HG02763 (cell line): Measurements from ENCODE around the gene KMT2A.
"Not testable (repeated sequence)": the region's sequence is repeated elsewhere in the genome, so short reads cannot be mapped to it uniquely, and the experiment has no call there.

ENCODE experiments used
- ATAC-seq: cut with Tn5 transposase; IDR thresholded peaks from one replicate; pipeline ENCODE4 v1.9.1; 2021; ENCODE audit warnings: mild to moderate bottlenecking, moderate library complexity; ENCODE audit not compliant: unreplicated experiment

The KMT2A gene

DNA sequence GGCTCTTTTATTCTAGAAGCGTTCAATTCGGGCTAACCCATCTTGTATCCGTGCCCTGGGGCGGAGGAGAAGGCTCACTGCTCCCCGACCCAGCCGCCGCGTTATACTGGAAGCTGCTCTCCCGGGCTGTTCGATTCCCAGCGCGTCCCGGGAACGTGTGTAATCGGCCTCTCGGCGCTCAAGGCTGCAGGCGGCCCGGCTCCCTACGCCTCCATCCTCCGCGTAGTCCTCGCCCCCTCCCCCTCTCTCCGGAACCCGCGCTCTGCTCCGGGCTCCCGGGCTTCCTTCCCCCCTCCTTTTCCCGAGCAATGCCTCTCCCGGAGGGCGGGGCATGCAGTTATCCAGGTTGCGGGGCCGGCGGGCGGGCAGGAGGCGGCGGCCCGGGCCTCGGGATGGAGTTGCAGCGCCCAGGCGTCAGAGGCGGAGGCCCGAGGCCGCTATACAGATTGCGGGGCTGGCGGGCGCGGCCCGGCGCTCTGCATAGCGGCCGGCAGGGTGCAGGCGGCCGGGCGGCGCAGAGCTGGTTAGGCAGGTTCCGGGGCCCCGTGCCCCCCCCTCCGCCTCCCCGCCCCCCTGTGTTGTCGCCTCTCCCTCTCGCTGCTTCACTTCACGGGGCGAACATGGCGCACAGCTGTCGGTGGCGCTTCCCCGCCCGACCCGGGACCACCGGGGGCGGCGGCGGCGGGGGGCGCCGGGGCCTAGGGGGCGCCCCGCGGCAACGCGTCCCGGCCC lies at the start of gene KMT2A:
TSS of gene KMT2A (plus strand) at position 600 of the 732 bp plus-strand sequence. CDS start at position 621, 21 bp downstream.
- ATAC-seq = peak; percentile 56

DNA sequence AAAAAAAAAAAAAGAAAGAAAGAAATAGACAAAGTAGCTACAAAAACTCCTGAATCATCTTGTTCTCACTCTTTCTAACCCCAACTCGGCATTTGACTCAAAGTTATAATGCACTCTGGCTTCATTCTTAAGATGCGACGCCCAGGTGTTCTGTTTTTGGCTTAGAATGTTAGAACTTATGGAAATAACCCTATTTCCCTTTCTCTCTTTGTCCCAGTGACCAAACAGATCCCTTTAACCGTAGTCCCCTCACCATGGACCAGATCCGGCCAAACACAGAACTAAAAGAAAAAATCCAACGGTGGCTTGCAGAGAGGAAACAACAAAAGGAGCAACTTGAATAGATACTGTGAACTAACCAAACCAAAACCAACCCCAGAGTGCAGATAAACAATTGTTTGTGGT lies 40.2 kb upstream of the KMT2A start:
- ATAC-seq = no peak

DNA sequence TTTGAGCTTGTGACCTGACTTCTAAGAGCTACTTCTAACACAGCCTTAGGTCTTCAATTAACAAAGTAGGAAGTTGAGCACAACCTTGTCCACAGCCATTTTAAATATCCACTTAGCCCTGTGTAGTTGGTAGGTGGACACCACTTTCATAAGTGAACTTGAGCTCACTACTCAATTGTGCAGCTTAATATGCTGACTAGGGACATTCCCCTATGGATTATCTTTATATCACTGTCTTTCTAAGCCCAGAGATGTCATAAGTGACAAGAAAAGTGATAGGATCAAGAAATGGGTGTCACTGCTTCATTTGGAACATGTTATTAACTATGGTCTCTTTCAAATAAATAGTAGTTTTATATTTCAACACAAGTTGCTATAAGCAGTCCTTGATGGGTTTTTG lies 38.8 kb upstream of the KMT2A start:
- no peak for ATAC-seq

DNA sequence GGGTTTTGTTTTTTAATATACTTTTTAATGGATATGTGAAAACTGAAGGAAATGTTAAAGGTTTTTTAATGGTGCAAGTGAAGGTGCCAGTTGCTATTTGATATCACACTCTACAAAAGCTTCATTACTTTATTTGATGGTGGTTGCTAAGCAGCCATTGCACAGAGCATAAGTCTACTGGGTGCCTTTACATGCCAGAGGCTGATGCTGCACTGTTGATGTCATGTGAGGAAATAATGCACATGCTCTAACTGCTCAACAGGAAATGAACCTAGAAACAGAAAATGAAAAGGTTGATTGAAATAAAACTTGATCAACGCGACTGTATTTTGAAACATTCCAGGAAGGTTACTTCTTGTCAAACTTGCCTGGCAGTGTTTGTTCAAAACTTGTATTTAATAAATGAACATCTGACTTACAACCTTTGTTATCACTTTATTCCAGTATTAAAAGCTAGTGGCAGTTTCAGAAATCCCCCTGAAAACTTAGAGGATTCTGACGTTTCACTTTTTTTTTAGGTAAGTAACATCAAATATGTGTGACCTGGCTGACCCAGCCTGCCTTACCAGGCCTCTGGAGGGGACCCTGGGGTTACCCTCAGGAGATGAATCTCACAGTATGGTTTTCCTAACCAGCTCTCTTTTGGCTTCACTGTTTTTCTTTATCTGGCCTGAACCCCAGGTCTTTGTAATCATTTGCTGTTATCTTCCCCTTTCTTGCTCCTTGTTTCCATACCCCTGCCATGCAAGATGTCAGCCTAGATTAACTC lies 37.3 kb upstream of the KMT2A start:
- no peak for ATAC-seq

DNA sequence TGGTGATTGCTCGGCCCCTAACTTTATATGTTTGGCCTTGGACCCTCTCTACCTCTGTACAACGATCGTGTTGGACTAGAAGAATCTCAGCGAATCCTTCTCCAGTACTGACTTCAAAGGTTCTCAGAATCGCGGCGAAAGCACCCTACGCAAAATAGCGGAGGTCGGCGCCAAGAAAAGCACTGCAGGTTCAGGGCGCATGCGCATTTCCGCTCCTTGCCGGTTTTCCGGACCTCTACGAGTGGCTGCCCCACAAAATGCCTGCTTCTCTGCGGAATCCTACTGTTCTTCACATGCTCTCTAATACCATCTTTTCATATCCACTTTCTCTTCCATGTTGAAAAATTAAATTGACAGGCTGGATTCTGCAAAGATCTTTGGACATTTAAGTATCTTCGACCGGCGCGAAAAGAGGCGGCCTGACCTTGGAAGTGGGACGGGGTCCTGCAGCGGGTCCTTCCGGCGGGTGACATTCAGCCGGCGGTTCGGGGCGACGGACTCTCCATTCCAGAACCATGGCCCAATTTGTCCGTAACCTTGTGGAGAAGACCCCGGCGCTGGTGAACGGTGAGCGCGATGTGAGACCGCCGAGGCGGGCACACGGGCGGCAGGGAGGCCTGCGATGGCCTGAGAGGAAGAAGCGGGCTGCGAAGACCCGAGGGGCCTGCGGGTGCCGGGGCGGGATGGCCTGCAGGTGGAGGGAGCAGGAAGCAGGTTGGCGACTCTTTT lies 35.0 kb upstream of the KMT2A start, which contains the start of gene ATP5MG:
TSS of gene ATP5MG (plus strand) at position 456 of the 729 bp plus-strand sequence. CDS start at position 516, 60 bp downstream.
- ATAC-seq = peak; percentile 64

DNA sequence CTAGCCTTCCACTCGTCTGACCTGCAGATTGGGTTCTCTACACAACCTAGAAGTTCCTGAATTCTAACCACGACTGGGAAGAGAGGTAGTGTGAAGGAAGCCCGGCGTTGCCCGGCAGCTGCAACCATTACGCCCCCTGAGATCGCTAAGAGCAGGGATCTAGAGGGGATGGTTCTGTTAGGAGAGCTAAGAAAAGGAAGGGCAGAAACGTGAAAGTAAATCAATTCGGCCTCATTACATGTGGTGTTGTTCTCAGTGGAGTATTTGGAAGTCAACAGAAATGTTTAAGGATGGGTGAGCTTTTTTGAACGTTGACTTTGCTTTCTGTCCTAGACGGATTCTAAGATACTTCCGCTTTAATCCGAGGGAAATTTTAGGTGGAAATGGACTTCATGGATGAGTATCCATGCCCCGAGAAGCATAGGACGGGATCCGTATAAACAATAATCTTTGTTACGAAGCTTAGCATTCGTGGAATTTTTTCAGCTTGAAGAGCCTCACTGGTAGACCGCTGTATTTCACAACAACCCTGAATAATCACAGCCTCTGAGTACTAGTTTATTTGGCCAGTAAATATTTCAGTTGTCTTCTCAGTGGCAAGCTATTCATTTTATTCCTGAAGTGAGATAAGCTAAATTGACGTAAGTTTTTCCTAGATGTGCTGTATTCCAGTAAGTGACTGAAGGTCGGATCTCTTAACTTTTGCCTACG lies 34.3 kb upstream of the KMT2A start:
- ATAC-seq = no peak

DNA sequence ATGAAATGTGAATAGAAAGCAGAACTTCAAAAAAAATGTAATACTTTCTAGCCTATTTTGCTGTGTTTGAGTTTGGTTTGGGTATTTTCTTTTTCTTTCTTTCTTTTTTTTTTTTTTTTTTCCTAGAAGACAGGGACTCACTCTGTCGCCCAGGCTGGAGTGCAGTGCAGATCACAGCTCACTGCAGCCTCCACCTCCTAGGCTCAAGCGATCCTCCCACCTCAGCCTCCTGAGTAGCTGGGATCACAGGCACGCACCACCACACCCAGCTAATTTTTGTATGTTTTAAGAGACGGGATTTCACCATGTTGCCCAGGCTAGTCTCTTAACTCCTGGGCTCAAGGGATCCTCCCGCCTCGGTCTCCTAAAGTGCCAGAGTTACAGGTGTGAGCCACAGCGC lies 33.7 kb upstream of the KMT2A start:
- ATAC-seq = not testable (repeated sequence)

DNA sequence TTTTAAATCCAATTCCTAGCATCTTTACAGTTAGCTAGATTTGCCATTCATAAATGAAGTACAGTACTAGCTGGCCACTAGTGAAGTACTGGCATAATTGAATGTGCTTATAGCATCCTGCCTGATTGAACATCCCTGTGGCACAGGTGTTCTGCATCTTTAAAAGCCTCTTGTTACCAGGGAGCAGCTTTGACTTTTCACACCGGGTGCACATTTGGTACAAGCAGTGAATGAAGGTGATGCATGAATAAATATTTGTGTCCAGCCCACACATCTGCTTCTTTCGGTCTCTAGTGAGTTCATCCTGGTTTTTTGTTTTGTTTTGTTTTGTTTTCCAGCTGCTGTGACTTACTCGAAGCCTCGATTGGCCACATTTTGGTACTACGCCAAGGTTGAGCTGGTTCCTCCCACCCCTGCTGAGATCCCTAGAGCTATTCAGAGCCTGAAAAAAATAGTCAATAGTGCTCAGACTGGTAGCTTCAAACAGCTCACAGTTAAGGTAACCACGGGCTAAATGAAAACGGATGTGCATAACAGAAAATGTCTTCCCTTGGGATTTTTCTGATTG lies 29.6 kb upstream of the KMT2A start:
- ATAC-seq = no peak

DNA sequence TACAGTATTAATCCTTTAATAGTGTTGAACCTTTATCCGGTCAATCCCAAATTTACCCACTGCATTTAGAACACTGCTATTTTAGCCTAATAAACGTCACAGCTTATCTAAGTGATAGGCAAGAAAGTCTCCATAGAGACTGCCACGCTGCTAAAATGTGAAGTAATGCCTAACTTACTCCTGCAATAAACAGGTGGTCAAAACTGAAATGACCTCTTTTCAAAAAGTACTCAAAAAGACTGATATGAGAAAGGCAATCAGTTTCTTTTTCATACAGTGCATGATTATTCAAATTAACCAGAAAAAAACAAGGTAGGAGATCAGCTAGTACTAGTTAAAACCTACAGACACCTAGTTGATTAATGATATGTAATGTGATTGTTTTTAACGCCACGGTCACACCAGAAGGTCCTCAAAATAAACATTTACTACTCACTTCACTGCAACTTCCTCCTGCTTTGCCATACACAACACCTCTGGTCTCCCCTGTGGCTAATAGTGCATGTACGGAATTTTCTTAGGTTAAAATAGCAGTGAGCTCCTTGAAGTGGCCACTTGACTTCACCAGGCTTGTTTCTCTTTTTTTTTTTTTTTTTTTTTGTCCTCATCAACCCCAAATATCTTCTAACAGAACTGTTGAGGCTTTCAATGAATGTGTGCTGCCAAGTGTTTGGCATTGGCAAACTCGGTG lies 26.1 kb upstream of the KMT2A start:
- ATAC-seq = peak; percentile 39

DNA sequence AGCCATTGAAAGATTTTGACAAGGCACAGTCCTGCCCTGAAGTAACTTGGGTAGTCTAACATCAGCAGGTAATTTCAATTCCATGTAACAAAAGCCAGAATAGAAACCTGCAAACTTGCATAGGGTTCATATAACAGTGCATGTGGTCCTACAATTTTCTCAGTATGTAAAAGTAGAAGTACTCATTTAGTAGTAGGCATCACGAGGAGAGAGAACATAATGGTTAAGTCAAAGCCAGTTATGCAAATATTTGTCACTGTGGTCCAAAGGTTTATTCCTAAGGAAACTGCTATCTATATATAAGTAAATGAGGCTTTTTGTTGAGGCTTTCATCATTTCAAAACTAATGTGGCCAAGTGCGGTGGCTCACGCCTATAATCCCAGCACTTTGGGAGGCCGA lies 24.8 kb upstream of the KMT2A start:
- no peak for ATAC-seq

DNA sequence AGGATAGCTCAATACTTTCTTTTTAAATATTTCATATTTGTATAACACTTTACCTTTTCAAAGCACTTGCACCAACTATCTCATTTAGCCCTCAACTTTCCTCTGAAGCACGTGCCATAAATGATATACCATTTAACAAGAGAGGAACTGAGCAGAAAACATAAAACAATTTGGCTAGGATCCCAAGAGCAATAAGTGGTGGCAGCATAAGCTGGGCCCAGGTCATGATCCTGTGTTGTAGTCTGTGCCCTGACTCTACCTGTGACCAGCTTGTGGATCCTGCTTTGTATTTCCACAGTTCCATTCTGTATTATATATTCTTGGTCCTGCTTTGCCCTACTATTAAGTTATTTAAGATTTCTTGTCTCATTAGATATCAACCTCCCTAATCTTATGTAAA lies 23.4 kb upstream of the KMT2A start:
- ATAC-seq = no peak

DNA sequence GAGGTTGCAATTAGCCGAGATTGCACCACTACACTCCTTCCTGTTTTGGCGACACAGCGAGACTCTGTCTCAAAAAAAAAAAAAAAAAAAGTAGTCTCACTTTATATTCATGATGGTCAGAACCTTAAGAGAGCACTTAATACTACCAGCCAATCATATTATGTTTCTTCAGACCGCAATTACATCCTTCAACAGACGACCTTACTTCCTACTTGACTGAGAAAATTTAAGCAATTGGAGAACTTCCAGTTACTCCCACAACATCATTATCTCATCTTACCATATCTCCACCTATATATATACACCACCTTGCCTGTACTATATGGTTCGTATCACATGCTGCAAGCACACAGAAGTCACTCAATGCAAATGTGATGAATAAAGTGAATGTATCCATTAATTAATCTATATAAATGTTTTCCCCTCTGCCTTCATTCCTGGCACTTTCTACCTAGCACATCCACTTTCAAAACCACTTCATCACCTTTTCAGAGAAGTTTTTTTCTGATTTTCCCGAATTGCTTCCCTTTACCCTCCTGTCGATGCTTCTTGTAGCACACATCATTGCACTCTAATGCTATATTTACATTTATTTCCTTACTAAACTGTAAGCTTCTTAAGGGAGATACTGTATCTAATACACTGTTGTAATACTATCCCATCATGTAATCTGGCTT lies 21.1 kb upstream of the KMT2A start:
- ATAC-seq = no peak

DNA sequence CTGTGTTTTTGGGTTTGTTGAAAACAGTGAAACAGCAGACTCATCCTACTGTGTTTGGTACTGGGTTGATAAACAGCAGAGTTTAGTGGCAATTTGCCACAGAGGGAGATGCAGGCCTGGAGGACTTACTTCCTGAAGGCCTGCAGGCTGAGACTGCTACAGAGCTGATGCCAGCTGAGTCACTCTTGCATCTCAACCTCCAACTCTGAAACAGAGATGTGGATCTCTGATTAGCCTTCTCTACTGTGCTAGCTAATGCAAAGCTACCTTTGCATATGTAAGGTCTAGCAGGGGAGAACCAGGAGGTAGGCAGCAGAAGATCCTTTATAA lies 20.6 kb upstream of the KMT2A start:
- no peak for ATAC-seq

DNA sequence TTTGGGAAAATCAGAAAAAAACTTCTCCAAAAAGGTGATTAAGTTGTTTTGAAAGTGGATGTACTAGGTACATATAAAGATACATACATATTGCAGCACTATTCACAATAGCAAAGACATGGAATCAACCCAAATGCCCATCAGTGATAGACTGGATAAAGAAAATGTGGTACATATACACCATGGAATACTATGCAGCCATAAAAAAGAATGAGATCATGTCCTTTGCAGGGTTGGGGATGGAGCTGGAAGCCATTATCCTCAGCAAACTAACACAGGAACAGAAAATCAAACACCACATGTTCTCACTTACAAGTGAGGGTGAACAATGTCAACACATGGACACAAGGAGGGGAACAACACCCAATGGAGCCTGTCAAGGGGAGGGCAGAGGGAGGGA lies 19.4 kb upstream of the KMT2A start:
- ATAC-seq = not testable (repeated sequence)

DNA sequence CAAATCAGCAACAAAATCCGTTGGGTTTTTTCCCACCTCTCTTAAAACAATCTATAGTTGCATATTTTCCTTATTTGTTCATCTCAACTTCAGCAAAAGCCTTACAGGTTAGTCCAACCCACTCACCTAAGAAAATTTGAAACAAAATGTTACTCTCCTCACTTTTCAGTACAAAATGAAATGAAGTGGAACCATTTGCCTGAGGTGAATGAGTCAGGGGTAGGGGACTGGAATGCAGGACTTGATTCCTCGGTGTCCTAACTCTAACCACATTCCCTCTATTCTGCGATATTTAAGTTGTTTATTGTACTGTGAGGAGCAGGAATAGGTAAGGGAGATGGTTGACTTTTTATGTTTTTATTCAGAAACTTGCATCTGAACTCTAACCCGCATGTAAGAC lies 18.5 kb upstream of the KMT2A start:
- no peak for ATAC-seq

DNA sequence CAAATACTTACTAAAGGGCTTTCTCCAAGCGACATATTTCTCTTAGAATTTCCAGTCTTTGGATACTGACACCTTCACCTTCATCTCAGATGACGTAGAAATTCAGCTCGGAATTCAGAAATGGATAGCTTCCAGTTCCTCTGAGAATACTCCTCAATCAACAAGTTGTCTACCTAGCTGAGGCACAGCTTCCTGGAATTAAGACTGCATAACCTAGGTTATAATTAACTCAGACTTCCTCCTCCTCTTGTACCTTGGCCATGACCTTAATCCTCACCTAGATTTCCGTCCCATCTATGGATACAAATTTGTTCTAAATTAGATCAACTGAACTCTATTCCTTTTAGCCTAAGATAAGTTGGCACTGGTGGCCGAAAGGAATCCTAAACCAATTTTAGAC lies 17.5 kb upstream of the KMT2A start:
- ATAC-seq = no peak

DNA sequence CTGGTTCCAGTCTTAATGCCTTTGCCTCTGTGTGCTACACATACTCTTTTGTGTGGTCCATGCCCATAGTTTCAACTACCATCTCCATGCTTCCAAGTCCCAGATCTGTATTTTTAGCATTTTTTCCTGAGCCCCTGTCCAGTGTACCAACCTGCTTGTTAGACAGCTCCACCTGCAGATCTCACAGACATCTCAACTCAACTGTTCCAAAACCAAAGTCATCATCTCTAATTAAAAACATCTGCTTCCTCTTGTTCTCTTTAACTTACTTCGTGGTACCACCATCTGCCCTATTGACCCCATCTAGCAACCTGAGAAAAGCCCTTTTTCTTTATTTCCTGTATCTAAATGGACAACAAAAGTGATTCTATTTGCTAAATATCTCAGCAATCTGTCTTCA lies 8.6 kb upstream of the KMT2A start:
- ATAC-seq = no peak

DNA sequence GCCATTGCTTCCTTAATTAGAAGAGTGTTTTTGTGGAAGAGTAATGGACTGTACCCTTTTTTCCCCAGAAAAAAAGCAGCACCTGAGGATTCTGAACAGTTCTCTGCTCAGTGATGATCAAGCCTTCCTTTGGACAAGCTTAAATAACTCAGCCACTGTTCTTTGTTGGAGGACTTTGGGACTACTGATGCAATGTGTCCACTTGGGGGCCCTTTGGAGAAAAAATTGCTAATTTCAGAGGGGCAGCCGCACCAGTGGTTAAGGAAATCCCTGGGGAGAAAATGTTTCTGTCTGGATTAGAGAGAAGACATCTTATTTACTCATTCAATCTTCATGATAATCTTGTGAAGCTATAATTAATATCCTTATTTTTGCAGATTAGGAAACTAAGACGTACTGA lies 5.3 kb upstream of the KMT2A start:
- ATAC-seq = no peak

DNA sequence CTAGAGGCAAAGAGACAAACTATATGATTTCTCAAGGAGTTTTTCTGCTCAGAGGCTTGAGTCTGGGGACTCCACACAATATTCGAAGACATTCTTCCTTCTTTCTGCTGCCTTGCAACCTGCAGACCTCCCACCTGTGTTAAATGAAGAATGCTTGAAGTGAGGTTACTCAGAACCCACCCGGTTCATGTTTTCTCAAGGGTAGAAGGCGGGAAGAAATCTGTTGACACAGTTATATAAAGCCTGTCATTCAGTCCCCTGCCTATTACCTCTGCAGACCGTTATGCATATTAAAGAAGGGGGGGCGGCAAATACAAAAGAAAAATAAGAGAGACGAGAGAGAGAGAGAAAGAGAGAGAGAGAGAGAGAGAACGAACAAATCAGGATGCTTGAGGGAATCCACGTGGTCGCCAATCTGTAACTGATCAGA lies 2.2 kb upstream of the KMT2A start:
- no peak for ATAC-seq
